HEK293 (cell line): ENCODE results near the gene SUMF1.

Source experiments
- CTCF ChIA-PET: fragments of 350-600 bp; formaldehyde crosslinking; extraction: SDS; loops from one replicate; lab custom pipeline; 2021; ENCODE audit warnings: antibody characterized with exemption; lab: Yijun Ruan, JAX
- POLR2A ChIA-PET: fragments of 300-600 bp; formaldehyde crosslinking; extraction: SDS; loops from one replicate; lab custom pipeline; 2020; ENCODE audit warnings: antibody characterized with exemption, inconsistent platforms; lab: Yijun Ruan, JAX
- H3K27ac ChIP-seq: fragments of 200-500 bp; sonication (Bioruptor generic); 2 replicates; pipeline ENCODE4 v1.5.1; 2014; ENCODE audit warnings: low read depth, low read length, control low read depth, inconsistent platforms; ENCODE audit errors: extremely low read depth
- H3K36me3 ChIP-seq, 2 experiments: fragments of 200-500 bp in 1 of 2; sonication (Bioruptor generic) in 1 of 2; 1 replicate in 1 of 2; 2 replicates in 1 of 2; pipeline ENCODE4 v1.5.1; 2014 to 2017; ENCODE audit warnings: inconsistent platforms in 2 of 2, low read length in 2 of 2; ENCODE audit not compliant: control insufficient read depth in 2 of 2, insufficient read depth in 1 of 2
- H3K4me1 ChIP-seq: fragments of 200-500 bp; sonication (Bioruptor generic); 2 replicates; pipeline ENCODE4 v1.5.1; 2014; ENCODE audit warnings: mild to moderate bottlenecking, low read length, inconsistent platforms; ENCODE audit not compliant: control insufficient read depth, insufficient read depth
- H3K4me3 ChIP-seq: 2 replicates; pipeline ENCODE4 v1.5.1; 2011; ENCODE audit warnings: low read depth, mild to moderate bottlenecking, control low read depth, low read length, moderate library complexity
- H3K9me3 ChIP-seq: fragments of 200-500 bp; sonication (Bioruptor generic); 2 replicates; pipeline ENCODE4 v1.5.1; 2014; ENCODE audit warnings: low read depth, low read length, inconsistent platforms; ENCODE audit not compliant: control insufficient read depth, insufficient read depth
- HOXD13 ChIP-seq: sonication (generic); formaldehyde crosslinking; IDR thresholded peaks from 2 replicates; pipeline ENCODE4 v1.8.0; 2022; ENCODE audit warnings: missing genetic modification reagents, borderline replicate concordance
- OSR2 ChIP-seq: fragments of 450-650 bp; formaldehyde crosslinking; IDR thresholded peaks from 2 replicates; pipeline ENCODE4 v1.5.1; 2016; ENCODE audit warnings: missing biosample characterization, missing genetic modification characterization
- REST ChIP-seq: fragments of 450-650 bp; formaldehyde crosslinking; IDR thresholded peaks from 2 replicates; pipeline ENCODE4 v1.5.1; 2016; ENCODE audit warnings: missing biosample characterization, missing genetic modification characterization
- TSHZ1 ChIP-seq: fragments of 450-650 bp; formaldehyde crosslinking; IDR thresholded peaks from 2 replicates; pipeline ENCODE4 v1.5.1; 2016; ENCODE audit warnings: missing biosample characterization, missing genetic modification characterization, borderline replicate concordance
- ZFP3 ChIP-seq: fragments of 450-650 bp; formaldehyde crosslinking; IDR thresholded peaks from 2 replicates; pipeline ENCODE4 v1.5.1; 2016; ENCODE audit warnings: low read depth, missing biosample characterization, missing genetic modification characterization
- ZFP37 ChIP-seq: fragments of 450-650 bp; formaldehyde crosslinking; IDR thresholded peaks from 2 replicates; pipeline ENCODE4 v1.5.1; 2016; ENCODE audit warnings: missing biosample characterization, missing genetic modification characterization
- ZNF121 ChIP-seq: fragments of 450-650 bp; formaldehyde crosslinking; IDR thresholded peaks from 2 replicates; pipeline ENCODE4 v1.5.1; 2016; ENCODE audit warnings: missing biosample characterization, missing genetic modification characterization
- ZNF157 ChIP-seq: fragments of 450-650 bp; formaldehyde crosslinking; IDR thresholded peaks from 2 replicates; pipeline ENCODE4 v1.5.1; 2016; ENCODE audit warnings: missing biosample characterization, missing genetic modification characterization
- ZNF292 ChIP-seq: fragments of 450-650 bp; formaldehyde crosslinking; IDR thresholded peaks from 2 replicates; pipeline ENCODE4 v1.5.1; 2016; ENCODE audit warnings: low read depth, missing biosample characterization, missing genetic modification characterization, borderline replicate concordance
- ZNF433 ChIP-seq: fragments of 450-650 bp; formaldehyde crosslinking; IDR thresholded peaks from 2 replicates; pipeline ENCODE4 v1.5.1; 2016; ENCODE audit warnings: missing biosample characterization, missing genetic modification characterization, low read depth
- ZNF501 ChIP-seq: fragments of 450-650 bp; formaldehyde crosslinking; IDR thresholded peaks from 2 replicates; pipeline ENCODE4 v1.5.1; 2016; ENCODE audit warnings: missing biosample characterization, missing genetic modification characterization
- ZNF514 ChIP-seq: fragments of 450-650 bp; formaldehyde crosslinking; IDR thresholded peaks from 2 replicates; pipeline ENCODE4 v1.5.1; 2016; ENCODE audit warnings: missing biosample characterization, missing genetic modification characterization
- ZNF549 ChIP-seq: fragments of 450-650 bp; IDR thresholded peaks from 2 replicates; pipeline ENCODE4 v1.5.1; 2018; ENCODE audit warnings: missing biosample characterization, missing genetic modification characterization, mild to moderate bottlenecking, inconsistent platforms, moderate library complexity
- ZNF571 ChIP-seq: fragments of 450-650 bp; formaldehyde crosslinking; IDR thresholded peaks from 2 replicates; pipeline ENCODE4 v1.5.0; 2017; ENCODE audit warnings: missing biosample characterization, missing genetic modification characterization
- ZNF596 ChIP-seq: fragments of 450-650 bp; IDR thresholded peaks from 2 replicates; pipeline ENCODE4 v1.5.0; 2018; ENCODE audit warnings: missing biosample characterization, mild to moderate bottlenecking, missing genetic modification characterization, moderate library complexity
- ZNF654 ChIP-seq: fragments of 450-650 bp; formaldehyde crosslinking; IDR thresholded peaks from 2 replicates; pipeline ENCODE4 v1.5.1; 2016; ENCODE audit warnings: low read depth, missing biosample characterization, missing genetic modification characterization
- ZNF791 ChIP-seq: fragments of 450-650 bp; formaldehyde crosslinking; IDR thresholded peaks from 2 replicates; pipeline ENCODE4 v1.5.1; 2016; ENCODE audit warnings: missing biosample characterization, missing genetic modification characterization
- ZNF843 ChIP-seq: fragments of 450-650 bp; formaldehyde crosslinking; IDR thresholded peaks from 2 replicates; pipeline ENCODE4 v1.5.1; 2016; ENCODE audit warnings: missing biosample characterization, missing genetic modification characterization
- TF ChIP-seq, protein P1 (sequence below): fragments of 450-650 bp; formaldehyde crosslinking; IDR thresholded peaks from 2 replicates; pipeline ENCODE4 v1.5.1; 2016; ENCODE audit warnings: missing biosample characterization, missing genetic modification characterization
- TF ChIP-seq, protein P2 (sequence below): fragments of 450-650 bp; formaldehyde crosslinking; IDR thresholded peaks from 2 replicates; pipeline ENCODE4 v1.5.1; 2016; ENCODE audit warnings: missing biosample characterization, missing genetic modification characterization
- TF ChIP-seq, protein P3 (sequence below): fragments of 450-650 bp; formaldehyde crosslinking; IDR thresholded peaks from 2 replicates; pipeline ENCODE4 v1.5.1; 2016; ENCODE audit warnings: missing biosample characterization, missing genetic modification characterization
- TF ChIP-seq, protein P4 (sequence below): fragments of 450-650 bp; IDR thresholded peaks from 2 replicates; pipeline ENCODE4 v1.5.1; 2018; ENCODE audit warnings: missing biosample characterization, mild to moderate bottlenecking, missing genetic modification characterization

SUMF1 gene

DNA sequence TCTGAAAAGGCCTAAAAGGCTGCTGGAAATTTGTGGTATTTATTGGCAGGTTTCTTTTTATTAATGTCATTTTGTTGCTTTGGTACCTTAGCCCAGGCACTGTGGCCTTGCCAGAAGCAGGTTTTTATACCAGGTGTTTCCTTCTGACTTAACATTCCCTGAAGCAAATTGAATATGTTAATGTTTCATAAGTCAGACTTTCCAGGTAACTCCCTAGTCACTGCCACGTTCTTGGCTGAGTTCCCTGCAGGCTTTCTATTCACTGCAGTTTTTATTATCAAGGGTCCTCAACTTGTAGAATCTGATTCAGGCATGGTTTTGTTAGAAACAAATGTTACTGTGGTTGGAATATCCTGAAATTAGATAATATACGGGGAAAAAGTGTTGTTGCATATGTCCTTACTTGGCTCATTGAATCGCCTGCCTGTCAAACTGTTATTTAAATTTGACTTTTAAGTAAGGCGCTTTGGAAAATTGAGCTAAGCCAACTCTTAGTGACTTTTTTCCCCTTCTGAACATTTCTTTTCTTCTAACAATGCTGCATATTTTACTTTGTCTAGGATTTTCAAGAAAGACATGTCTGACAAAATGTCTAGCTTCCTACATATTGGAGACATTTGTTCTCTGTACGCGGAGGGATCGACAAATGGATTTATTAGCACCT, 49.0 kb upstream of the SUMF1 start:
- CTCF ChIA-PET, result interaction anchor here (1.3 kb wide), 1 partner anchor 117 kb away, joined by 4 read pairs; no protein-coding TSS in a partner anchor
- Histone ChIP-seq H3K4me3 (no peak overlapping the region), H3K36me3 (no peaks in the 10 kb centered on the region), H3K27ac (no peak overlapping the region), H3K4me1 (peaks cover 4% of the 10 kb centered on the region; the same call in 1 of the 2 replicates), H3K9me3 (no peaks in the 10 kb centered on the region)
- TF ChIP-seq ZNF596 (tag by site-specific recombination) (no peak), ZNF433 (no peak), ZFP37 (no peak), TSHZ1 (tag by site-specific recombination) (no peak), ZNF791 (tag by site-specific recombination) (no peak), HOXD13 (CRISPR knock-in tag) (no peak), ZNF654 (no peak), ZNF514 (tag by site-specific recombination) (no peak), ZNF843 (tag by site-specific recombination) (no peak), ZFP3 (tag by site-specific recombination) (no peak), ZNF501 (no peak)
- TF ChIP-seq, protein P1, sequence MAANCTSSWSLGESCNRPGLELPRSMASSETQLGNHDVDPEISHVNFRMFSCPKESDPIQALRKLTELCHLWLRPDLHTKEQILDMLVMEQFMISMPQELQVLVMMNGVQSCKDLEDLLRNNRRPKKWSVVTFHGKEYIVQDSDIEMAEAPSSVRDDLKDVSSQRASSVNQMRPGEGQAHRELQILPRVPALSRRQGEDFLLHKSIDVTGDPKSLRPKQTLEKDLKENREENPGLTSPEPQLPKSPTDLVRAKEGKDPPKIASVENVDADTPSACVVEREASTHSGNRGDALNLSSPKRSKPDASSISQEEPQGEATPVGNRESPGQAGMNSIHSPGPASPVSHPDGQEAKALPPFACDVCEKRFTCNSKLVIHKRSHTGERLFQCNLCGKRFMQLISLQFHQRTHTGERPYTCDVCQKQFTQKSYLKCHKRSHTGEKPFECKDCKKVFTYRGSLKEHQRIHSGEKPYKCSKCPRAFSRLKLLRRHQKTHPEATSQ (tag by site-specific recombination), result no peak
- TF ChIP-seq, protein P2, sequence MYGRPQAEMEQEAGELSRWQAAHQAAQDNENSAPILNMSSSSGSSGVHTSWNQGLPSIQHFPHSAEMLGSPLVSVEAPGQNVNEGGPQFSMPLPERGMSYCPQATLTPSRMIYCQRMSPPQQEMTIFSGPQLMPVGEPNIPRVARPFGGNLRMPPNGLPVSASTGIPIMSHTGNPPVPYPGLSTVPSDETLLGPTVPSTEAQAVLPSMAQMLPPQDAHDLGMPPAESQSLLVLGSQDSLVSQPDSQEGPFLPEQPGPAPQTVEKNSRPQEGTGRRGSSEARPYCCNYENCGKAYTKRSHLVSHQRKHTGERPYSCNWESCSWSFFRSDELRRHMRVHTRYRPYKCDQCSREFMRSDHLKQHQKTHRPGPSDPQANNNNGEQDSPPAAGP, result no peak
- TF ChIP-seq, all 188 proteins: peak for 0
- POLR2A ChIA-PET, result interaction anchor here (1.6 kb wide), 1 partner anchor 23 kb away, joined by 7 read pairs; the partner anchor contains the start of gene ITPR1

DNA sequence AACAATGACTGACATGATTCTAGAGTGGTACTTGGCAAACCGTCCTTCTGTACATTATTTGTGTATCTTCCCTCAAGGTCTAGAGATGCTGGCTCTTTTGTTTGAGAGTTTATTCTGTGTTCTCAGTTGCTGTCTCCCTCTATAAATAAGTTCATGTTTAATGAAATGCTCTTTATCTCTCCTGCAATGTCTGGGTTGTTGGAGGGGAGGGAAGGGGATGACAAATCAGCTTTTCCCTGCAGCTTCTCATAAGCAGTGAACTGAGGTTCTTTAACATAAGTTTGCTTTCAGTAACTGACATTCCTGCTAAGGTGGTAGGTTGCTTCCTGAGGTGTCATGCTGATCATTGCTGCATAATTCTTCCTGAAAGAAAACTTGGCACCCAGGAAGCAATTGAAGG, 47.8 kb upstream of the SUMF1 start:
- ChIA-PET POLR2A (interaction anchor here (1.6 kb wide), 1 partner anchor 22 kb away, joined by 7 read pairs; the partner anchor contains the start of gene ITPR1), CTCF (interaction anchor here (1.3 kb wide), 1 partner anchor 118 kb away, joined by 4 read pairs; no protein-coding TSS in a partner anchor)
- Histone ChIP-seq H3K9me3 (no peaks in the 10 kb centered on the region), H3K27ac (no peak overlapping the region), H3K36me3 (no peaks in the 10 kb centered on the region), H3K4me1 (peaks cover 4% of the 10 kb centered on the region; the same call in 1 of the 2 replicates), H3K4me3 (no peak overlapping the region)
- TF ChIP-seq ZNF157, result no peak
- TF ChIP-seq ZNF571 (tag by site-specific recombination), result no peak
- TF ChIP-seq, protein P3, sequence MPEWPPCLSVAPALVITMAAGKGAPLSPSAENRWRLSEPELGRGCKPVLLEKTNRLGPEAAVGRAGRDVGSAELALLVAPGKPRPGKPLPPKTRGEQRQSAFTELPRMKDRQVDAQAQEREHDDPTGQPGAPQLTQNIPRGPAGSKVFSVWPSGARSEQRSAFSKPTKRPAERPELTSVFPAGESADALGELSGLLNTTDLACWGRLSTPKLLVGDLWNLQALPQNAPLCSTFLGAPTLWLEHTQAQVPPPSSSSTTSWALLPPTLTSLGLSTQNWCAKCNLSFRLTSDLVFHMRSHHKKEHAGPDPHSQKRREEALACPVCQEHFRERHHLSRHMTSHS (tag by site-specific recombination), result no peak
- no peak for TF ChIP-seq ZNF121
- TF ChIP-seq, protein P4, sequence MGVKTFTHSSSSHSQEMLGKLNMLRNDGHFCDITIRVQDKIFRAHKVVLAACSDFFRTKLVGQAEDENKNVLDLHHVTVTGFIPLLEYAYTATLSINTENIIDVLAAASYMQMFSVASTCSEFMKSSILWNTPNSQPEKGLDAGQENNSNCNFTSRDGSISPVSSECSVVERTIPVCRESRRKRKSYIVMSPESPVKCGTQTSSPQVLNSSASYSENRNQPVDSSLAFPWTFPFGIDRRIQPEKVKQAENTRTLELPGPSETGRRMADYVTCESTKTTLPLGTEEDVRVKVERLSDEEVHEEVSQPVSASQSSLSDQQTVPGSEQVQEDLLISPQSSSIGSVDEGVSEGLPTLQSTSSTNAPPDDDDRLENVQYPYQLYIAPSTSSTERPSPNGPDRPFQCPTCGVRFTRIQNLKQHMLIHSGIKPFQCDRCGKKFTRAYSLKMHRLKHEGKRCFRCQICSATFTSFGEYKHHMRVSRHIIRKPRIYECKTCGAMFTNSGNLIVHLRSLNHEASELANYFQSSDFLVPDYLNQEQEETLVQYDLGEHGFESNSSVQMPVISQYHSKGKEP (tag by site-specific recombination), result no peak
- no peak for TF ChIP-seq REST (tag by site-specific recombination)
- no peak for TF ChIP-seq OSR2 (tag by site-specific recombination)
- no peak for TF ChIP-seq ZNF549
- no peak for TF ChIP-seq ZNF292 (tag by site-specific recombination)
